ENCODE results near the gene AFAP1L1.

Gene AFAP1L1

DNA sequence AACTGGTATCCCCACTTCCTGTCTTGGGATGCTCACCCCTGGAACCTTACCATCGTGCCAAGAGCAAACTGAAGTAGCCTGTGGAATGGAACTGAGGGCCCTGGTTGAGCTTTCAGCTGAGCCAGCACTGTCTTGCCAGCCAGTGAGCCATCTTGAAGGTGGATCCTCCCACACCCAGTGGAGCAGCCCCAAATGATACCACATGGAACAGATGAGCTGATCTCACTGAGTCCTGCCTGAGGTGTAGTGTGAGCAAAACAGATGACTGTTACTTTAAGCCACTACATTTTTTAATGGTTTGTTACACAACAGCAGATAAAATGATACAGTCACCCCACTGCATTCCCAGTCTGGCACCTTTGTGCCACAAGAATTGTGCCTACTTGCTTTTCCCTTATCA, 84.0 kb downstream of the AFAP1L1 start:
- no peak for DNase-seq

DNA sequence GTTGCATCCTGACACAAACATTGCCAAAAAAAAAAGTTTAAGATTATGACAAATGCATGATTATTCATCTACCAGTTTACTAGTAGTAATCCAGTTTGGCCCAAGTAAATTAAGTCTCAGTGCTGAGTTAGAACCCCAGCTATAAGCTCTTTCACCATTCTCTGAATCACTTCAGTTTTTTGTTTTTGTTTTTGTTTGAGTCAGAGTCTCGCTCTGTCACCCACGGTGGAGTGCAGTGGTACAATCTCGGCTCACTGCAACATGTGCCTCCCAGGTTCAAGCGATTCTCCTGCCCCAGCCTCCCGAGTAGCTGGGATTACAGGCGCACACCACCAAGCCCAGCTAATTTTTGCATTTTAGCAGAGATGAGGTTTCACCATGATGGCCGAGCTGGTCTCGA, 84.7 kb downstream of the AFAP1L1 start:
- no peak for DNase-seq

DNA sequence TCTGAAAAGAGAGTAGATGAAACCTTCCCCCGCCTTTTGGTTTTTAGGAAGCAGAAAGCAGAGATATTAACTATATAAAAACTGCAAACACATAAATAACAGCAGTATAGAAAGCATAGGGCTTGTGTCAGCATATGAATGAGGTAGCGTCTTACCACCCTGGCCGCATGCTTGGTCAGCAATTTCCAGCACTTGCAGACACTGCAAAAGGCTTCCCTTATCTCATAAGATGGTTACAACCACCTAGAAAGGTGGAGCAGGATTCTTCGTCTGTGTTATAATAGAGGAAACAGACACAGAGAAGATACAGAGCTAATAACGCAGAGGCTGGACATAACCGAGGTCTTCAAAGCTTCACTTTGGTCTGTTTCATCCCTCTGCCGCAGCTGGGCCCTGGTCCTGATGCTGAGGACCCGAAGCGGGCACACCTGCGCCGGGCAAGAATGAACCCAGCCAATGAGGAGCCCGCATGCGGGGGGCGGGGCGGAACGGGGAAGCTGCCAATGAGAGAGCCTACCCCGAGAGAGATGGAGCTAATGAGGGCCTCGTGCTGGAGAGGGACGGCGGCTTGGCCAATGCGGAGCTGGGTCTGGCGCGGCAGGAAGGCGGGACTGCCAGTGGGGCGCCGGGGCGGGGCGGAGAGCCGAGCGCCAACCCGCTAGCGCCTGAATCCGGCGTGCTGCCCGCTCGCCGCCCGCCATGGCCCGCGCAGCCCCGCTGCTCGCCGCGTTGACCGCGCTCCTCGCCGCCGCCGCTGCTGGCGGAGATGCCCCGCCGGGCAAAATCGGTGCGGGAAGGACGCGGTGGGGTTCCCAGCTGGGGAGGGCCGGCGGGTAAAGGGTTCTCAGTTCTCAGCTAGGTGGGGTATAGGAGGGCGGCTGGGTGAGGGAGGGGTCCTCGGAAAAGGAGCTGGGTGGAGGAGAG, 86.0 kb downstream of the AFAP1L1 start, which contains the start of gene PCYOX1L:
PCYOX1L (plus strand) TSS at position 677 of the 924 bp plus-strand sequence; CDS start at position 700, 23 bp downstream.
- peak; percentile 90 for DNase-seq

- DNase-seq = no peak
Observed at GRCh38 chr5:149358294-149358651, 86.6 kb downstream of the AFAP1L1 start.

DNA sequence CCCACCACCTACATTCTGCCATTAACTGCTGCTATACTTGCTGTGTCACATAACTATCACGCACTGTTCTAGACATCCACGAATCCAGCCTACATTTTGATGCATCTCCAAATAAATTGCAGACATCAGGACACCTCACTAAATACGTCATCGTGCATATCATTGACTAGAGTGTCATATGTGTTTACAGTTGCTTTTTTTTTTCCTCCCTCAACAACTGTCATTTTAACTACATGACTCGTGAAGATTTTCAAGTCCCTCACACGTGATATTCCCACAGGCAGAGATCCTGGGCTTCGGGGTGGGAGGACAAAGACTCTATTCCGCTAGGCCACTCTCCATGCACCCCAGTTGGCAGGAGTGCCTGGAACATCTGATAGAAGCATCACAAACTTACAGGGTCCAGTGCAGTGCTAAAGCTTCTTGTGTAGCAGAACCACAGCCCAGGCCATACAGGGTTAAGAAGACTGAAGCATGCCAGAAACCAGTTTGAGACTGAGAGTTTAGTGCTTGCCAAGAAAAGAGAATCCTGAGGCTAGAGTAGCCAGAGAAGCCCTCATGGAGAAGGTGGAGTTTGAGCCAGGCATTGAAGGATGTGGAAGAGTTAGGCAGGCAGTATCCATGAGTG, 87.3 kb downstream of the AFAP1L1 start:
- no peak for DNase-seq

GRCh38 chr5:149360272-149360671, 88.6 kb downstream of the AFAP1L1 start:
- DNase-seq = no peak

DNA sequence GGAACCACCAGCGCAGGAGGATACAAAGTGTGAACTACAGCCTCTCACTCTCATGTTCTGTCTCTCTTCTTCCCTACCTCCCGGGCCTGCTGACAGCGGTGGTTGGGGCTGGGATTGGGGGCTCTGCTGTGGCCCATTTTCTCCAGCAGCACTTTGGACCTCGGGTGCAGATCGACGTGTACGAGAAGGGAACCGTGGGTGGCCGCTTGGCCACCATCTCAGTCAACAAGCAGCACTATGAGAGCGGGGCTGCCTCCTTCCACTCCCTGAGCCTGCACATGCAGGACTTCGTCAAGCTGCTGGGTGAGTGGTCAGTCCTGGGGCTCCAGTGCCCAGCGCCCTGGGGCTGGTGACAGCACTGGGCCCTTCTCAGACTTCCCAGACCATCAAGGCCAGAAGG, 90.9 kb downstream of the AFAP1L1 start:
- no peak for DNase-seq

- no peak for DNase-seq
Observed at GRCh38 chr5:149363358-149363757, 91.7 kb downstream of the AFAP1L1 start.

GRCh38 chr5:149363936-149364335, 92.3 kb downstream of the AFAP1L1 start:
- DNase-seq = no peak

DNA sequence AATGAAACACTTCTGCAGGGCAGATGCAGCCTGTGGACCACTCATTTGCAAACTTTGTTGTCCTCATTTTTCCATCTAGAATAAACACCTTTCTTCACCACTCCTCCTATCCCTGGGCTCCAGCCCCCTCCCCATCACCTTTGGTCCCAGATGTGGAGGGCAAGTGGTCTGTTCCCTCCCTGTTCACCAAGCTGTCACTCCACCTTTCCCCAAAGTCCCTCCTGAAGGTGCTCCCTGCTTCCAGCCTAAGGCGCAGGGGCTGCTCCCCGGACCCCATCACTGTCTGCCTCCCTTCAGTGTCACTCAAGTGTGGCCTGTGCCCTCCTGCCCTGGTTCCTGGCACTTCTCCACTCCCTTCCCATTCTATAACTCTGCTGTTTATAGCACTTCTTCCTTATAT, 93.1 kb downstream of the AFAP1L1 start:
- no peak for DNase-seq

GRCh38 chr5:149365418-149365817, 93.8 kb downstream of the AFAP1L1 start:
- no peak for DNase-seq

GRCh38 chr5:149366169-149366729, 94.6 kb downstream of the AFAP1L1 start:
- no peak for DNase-seq

GRCh38 chr5:149367249-149367971, 95.8 kb downstream of the AFAP1L1 start:
- peak; percentile 61 for DNase-seq

- DNase-seq = no peak
Observed at GRCh38 chr5:149367972-149368645, 96.5 kb downstream of the AFAP1L1 start.

DNA sequence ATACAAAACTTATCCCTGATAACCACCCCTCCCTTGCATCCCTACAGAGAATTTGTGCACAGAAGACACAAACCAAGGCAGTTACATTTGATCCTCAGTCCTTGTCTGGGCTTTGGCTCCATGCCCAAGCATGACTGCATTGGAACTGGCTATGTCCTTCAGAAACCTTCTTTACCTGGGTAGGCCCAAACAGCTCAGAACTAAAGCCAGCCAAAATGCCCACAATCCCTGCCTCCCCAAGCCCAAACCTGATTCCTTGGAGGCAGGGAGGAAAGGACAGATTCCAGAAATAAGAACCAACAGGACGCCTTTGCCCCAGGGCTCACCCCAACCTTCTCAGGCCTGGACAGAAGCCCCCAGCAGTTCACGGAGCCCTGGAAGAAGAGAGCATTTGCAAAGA, 99.2 kb downstream of the AFAP1L1 start:
- DNase-seq = no peak

GRCh38 chr5:149371296-149371962, 99.8 kb downstream of the AFAP1L1 start:
- DNase-seq = peak; percentile 69

DNA sequence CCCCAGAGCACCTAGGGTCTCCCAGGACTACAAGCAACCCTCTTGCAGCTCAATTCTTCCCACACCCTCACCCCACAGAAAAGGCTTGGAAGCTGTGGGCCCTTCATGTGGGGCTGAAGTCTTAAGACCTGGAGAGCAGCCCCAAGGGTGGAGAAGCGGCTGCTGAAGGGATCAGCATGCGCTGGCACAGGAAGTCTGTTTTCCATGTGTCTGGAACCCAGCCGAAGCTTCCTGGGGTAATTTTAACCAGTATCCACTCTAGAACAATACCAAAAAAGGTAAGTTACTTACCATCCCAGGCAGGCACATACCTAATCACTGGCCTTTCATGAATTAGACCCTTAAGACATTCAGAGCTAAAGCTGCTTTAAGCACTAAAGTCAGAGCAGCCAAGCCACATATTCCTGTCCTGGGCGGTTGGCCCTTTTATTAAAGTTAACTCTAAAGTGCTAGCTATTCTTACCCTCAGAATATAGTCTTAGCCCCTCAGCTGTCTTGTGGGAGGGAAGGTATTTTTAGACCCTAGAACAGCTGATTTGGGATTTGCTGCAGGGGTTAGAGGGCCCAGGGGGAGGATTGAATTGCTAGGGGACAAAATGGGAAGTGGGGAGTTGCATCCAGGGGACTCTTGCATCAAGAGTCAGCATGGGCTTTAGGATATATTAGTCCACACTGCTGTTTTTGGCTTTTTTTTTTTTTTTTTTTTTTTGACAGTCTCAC, 100.6 kb downstream of the AFAP1L1 start:
- DNase-seq = no peak

DNA sequence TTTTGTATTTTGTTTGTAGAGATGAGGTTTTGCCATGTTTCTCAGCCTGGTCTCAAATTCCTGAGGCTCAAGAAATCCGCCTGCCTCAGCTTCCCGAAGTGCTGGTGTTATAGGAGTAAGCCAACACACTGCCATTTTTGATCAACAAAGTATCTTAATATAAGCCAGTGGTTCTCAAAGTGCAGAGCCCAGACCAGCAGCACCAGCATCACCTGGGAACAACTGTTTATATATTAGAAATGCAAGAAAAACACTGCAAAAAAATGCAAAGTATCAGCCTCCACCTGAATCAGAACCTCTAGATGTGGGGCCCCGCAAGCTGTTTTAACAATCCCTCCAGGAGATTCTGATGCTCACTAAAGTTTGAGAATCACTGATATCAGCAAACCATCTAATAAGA, 101.3 kb downstream of the AFAP1L1 start:
- no peak for DNase-seq

DNA sequence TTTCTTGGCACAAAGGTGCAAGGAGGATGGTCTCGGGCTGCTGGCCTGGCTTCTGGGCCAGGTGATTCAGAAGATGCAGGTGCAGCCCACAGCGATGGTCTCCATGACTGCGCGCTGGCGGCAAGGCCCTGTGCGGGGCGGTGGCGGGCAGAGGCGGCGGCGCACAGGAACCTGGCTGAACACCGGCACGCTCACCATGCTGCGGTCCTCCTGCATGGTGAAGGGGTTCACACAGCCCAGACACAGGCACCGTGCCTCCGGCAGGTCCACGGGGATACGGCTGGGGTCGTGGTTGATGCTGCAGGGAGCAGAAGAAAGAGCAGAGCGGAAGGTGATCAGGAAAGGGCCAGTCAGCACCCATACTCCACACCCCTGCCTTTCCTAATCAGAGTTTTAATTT, 102.6 kb downstream of the AFAP1L1 start:
- no peak for DNase-seq

DNA sequence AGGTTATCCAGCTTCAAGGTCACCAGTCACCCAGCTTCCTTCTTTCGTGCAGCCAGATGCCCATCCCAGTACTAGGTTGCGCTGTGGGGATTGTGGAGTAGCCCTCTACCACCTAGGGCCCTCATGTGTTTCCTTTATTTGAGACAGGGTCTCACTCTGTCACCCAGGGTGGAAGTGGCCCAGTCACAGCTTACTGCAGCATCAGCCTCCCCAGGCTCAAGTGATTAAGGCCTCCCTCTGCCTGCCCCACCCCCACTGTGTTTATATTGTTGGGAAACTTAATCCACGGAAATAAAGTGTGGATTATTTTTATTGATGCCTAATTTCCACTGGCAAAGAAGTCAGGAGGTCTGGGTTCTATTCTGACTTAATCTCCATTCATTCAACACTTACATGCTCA, 103.1 kb downstream of the AFAP1L1 start:
- no peak for DNase-seq

- DNase-seq = no peak
Observed at GRCh38 chr5:149375434-149375833, 103.8 kb downstream of the AFAP1L1 start.

All from activated T-cell treated with anti-CD3 and anti-CD28 coated beads, Interleukin-2, amount 50 U/mL, for 1 hour (primary cell).